Left forelimb (tissue), 1 donor: ENCODE measurements around the gene RCC2.
"Not testable (repeated sequence)": the region's sequence is repeated elsewhere in the genome, so short reads cannot be mapped to it uniquely, and the experiment has no call there.

ENCODE experiments used
- DNase-seq: peaks from one replicate; pipeline ENCODE4 v3.0.0-alpha.2; 2018; ENCODE audit warnings: low spot score

RCC2 gene

DNA sequence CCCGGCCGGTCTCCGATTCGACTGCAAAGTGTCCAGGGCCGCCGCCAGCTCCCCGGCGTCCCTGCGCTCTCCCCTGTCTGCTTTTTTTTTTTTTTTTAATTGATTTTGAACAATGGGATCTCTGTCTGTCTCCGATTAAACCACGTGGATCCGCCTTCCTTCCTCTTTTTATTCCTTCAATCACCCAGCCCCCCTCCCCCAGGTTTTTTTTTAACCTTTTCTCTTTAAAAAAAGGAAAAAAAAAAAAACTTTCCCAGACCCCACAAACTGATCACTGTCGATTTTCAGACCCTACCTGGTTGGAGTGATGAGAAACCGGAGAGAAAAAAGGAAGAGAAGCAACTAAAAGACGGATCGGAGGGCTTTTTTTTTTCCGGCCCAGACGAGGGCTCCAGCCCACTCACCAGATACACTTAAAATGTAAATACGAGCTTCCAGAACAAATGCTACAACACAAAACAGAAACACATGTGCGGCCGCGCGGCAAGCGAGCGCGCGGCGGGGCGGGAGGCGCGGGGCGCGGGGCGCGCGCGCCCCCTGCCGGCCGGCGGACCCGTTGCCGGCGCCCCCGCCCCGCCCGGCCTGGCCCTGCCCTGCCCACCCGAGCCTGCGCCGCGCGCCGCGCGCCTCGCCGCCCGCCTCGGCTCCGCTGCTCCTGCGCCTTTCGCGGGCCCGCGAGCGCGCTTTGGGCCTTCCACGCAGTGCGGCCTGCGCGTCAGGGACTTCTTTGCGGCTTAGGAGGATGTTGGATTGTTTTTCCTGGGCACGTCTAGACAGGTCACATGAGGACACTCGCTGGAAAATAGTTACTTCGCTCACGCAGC, at the start of gene RCC2:
RCC2 (minus strand) TSS at position 428 of the 824 bp plus-strand sequence. CDS start 1,163 bp downstream, outside the sequence.
- peak; percentile 78 for DNase-seq

- no peak for DNase-seq
These were observed 46.8 kb upstream of the RCC2 start for GRCh38 chr1:17486242-17486641.

DNA sequence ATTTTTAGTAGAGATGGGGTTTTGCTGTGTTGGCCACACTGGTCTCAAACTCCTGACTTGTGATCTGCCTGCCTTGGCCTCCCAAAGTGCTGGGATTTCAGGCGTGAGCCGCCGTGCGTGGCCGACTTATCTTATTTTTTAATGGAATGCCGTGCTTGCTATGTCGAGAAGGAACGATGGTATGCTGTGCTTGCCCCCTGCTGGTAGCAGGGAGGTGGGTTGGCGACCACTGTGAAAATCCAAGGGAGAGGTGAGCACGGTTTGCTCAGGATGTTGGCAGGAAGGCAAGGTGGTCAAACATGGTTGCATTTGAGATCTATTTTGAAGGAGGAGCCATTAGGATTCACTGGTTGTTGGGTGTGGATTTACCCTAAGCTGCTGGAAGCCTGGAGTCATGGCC, 45.8 kb upstream of the RCC2 start:
- no peak for DNase-seq

GRCh38 chr1:17481981-17482380, 42.5 kb upstream of the RCC2 start:
- not testable (repeated sequence) for DNase-seq

- DNase-seq = no peak
These were observed 41.4 kb upstream of the RCC2 start for GRCh38 chr1:17480846-17481245.

GRCh38 chr1:17475752-17476151, 36.3 kb upstream of the RCC2 start:
- no peak for DNase-seq

DNA sequence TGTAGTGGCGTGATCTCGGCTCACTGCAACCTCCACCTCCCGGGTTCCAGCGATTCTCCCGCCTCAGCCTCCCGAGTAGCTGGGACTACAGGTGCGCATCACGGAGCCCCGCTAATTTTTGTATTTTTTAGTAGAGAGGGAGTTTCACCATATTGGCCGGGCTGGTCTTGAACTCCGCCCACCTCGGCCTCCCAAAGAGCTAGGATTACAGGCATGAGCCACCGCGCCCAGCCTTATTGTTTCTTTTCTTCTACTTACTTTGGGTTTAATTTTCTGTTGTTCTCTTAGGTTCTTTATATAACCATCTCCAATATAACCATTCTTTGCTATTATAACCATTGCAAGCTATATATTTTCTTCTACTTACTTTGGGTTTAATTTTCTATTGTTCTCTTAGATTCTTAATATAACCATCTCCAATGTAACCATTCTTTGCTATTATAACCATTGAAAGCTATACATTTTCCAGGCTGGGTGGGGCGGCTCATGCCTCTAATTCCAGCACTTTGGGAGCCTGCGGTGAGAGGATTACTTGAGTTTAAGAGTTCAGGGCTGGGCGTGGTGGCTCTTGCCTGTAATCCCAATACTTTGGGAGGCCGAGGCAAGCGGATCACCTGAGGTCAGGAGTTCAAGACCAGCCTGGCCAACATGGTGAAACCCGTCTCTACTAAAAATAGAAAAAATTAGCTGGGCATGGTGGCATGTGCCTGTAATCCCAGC, 35.5 kb upstream of the RCC2 start:
- DNase-seq = not testable (repeated sequence)

GRCh38 chr1:17472814-17473213, 33.3 kb upstream of the RCC2 start:
- no peak for DNase-seq

- no peak for DNase-seq
These were observed 31.9 kb upstream of the RCC2 start for GRCh38 chr1:17471393-17471792.

- no peak for DNase-seq
These were observed 30.7 kb upstream of the RCC2 start for GRCh38 chr1:17470021-17470799.

- not testable (repeated sequence) for DNase-seq
These were observed 29.1 kb upstream of the RCC2 start for GRCh38 chr1:17468357-17469265.

DNA sequence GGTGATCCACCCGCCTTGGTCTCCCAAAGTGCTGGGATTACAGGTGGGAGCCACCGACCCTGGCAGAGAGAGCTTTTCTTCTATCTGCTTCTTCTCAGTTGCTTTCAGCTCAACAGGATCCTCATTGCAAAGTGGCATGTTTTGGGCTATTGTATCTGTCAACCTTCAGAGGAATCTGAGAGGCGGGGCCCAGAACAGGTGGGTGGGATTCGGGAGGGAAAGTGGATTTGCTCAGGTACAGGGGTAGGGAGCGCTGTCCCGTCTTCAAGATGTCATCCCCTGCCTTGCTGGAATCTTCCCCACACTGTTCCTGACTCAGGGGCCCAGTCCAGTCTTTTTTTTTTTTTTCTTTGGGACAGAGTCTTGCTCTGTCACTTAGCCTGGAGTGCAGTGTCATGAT, 26.9 kb upstream of the RCC2 start:
- DNase-seq = no peak

GRCh38 chr1:17465228-17465627, 25.8 kb upstream of the RCC2 start:
- no peak for DNase-seq

DNA sequence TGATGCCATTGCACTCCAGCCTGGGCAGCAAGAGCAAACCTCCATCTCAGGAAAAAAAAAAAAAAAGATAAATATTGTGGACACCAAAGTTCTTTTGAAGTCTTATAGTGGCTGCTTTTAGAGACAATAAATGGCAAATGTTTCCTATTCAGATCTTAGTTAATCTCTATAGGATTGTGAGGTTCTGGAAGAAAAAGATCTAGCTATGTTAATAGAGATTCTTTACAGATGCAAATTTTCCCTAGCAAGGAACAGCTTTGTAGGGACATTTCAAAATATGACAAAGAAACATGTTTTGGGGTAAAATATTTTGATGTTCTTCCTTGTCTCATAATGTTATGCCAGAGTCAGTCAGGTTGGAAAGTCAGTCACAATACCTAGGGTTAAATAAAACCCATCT, 24.5 kb upstream of the RCC2 start:
- no peak for DNase-seq

DNA sequence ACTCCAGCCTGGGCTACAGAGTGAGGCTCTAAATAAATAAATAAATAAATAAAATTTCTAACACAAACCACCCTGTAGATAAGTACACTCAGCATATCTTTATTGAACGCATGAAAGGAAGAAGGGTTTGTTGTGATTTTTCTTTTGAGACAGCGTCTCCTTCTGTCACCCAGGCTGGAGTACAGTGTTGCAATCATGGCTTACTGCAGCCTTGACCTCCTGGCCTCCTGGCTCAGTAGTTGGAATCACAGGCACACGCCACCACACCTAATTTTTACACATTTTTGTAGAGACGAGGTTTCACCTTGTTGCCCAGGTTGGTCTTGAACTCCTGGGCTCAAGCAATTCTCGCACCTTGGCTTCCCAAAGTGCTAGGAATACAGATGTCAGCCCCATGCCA, 23.2 kb upstream of the RCC2 start:
- no peak for DNase-seq

DNA sequence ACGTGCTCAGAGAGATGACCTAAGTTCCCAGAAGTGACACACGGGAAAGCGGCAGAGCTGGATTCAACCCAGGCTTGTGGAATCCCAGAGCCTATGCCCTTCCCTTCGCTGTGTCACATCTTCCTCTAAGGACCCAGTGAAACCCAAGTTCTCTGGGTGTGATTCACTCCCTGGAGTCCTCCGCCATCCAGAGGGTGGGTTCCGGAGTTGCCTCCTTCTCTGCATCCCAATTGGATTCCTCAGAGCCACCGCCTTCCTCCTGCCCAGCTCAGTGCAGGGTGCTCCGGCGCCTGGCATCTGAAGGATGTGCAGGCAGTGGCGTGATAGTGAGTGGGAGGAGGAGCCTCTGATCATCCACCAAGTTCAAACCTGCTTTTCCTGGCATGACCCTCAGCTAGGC, 20.7 kb upstream of the RCC2 start:
- no peak for DNase-seq

GRCh38 chr1:17458794-17459193, 19.3 kb upstream of the RCC2 start:
- no peak for DNase-seq

- DNase-seq = no peak
These were observed 13.2 kb upstream of the RCC2 start for GRCh38 chr1:17452686-17453085.

DNA sequence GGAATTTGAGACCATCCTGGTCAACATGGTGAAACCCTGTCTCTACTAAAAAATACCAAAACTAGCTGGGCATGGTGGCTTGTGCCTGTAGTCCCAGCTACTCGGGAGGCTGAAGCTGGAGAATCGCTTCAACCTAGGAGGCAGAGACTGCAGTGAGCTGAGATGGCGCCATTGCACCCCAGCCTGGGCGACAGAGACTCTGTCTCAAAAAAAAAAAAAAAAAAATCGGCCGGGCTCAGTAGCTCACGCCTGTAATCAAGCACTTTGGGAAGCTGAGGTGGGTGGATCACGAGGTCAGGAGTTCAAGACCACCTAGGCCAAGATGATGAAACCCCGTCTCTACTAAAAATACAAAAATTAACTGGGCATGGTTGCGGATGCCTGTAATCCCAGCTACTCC, 12.7 kb upstream of the RCC2 start:
- DNase-seq = not testable (repeated sequence)

DNA sequence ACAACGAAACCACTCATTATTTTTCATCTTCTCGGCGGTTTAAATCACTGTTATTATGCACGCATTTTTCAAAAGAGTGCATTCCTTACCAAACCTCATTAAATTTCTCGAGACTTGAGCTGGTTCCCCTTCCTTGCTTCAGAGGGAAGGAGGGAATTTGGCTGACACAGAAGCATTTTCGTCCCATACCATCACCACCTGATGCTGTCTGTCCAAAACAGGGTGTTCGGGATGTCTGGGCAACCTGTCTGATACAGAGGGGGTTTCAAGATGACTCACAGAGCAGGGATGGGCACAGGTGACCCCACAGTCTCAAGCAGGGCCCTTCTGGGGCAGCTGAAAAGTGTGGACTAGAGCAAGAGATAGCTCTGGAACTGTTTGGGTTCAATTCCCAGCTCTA, 12.3 kb upstream of the RCC2 start:
- no peak for DNase-seq

GRCh38 chr1:17447501-17447992, 8.1 kb upstream of the RCC2 start:
- DNase-seq = no peak
